Stimulated activated CD4-positive, alpha-beta T cell treated with anti-CD3 and anti-CD28 coated beads, Interleukin-2, amount 100 ng/mL, for 24 hours (primary cell): ENCODE measurements around the gene HLTF.
"Not testable (repeated sequence)": the region's sequence is repeated elsewhere in the genome, so short reads cannot be mapped to it uniquely, and the experiment has no call there.

ENCODE experiments used
- DNase-seq, 2 donors: peaks; one replicate each; pipeline ENCODE4 v3.0.0-alpha.2; 2020

Gene HLTF

GRCh38 chr3:149015393-149015792 lies 70.9 kb downstream of the HLTF start:
- no peak for DNase-seq

GRCh38 chr3:149013726-149014125 lies 72.6 kb downstream of the HLTF start:
- DNase-seq: no peak

GRCh38 chr3:149011676-149012075 lies 74.7 kb downstream of the HLTF start:
- DNase-seq: no peak

- DNase-seq: no peak
These were observed 75.4 kb downstream of the HLTF start for GRCh38 chr3:149010966-149011365.

- no peak for DNase-seq
These were observed 75.8 kb downstream of the HLTF start for GRCh38 chr3:149010504-149010951.

- no peak for DNase-seq
These were observed 76.6 kb downstream of the HLTF start for GRCh38 chr3:149009732-149010131.

GRCh38 chr3:149007567-149008257 lies 78.6 kb downstream of the HLTF start:
- no peak for DNase-seq

GRCh38 chr3:149005416-149005815 lies 80.9 kb downstream of the HLTF start:
- DNase-seq: no peak

GRCh38 chr3:149004622-149005021 lies 81.7 kb downstream of the HLTF start:
- DNase-seq: no peak

- no peak for DNase-seq
These were observed 82.6 kb downstream of the HLTF start for GRCh38 chr3:149003653-149004305.

- no peak for DNase-seq
These were observed 84.6 kb downstream of the HLTF start for GRCh38 chr3:149001727-149002126.

GRCh38 chr3:149000206-149000745 lies 86.1 kb downstream of the HLTF start:
- DNase-seq: no peak

- DNase-seq: no peak
These were observed 86.5 kb downstream of the HLTF start for GRCh38 chr3:148999806-149000205.

GRCh38 chr3:148998715-148999423 lies 87.5 kb downstream of the HLTF start:
- no peak for DNase-seq

- no peak for DNase-seq
These were observed 88.0 kb downstream of the HLTF start for GRCh38 chr3:148998297-148998696.

GRCh38 chr3:148997623-148998022 lies 88.7 kb downstream of the HLTF start:
- DNase-seq: no peak

GRCh38 chr3:148992635-148993255 lies 93.6 kb downstream of the HLTF start:
- DNase-seq: no peak

GRCh38 chr3:148992027-148992634 lies 94.2 kb downstream of the HLTF start:
- DNase-seq: peak; percentile 33 to 48

GRCh38 chr3:148991219-148992026 lies 94.9 kb downstream of the HLTF start, which contains the start of gene GYG1:
TSS of gene GYG1 (plus strand) at chr3:148991540. CDS start at chr3:148991641, 101 bp downstream.
- DNase-seq: peak; percentile 78 to 80

GRCh38 chr3:148990236-148990635 lies 96.1 kb downstream of the HLTF start:
- DNase-seq: no peak

GRCh38 chr3:148987551-148987950 lies 98.8 kb downstream of the HLTF start:
- not testable (repeated sequence) for DNase-seq

GRCh38 chr3:148981273-148981672 lies 105.1 kb downstream of the HLTF start:
- DNase-seq: no peak
